OCI-M1 (cell line): ENCODE results near the gene PAF1.
A peak's percentile ranks its signal among the peaks of the same experiment; 100 is the strongest.
"Not testable (repeated sequence)": the region's sequence is repeated elsewhere in the genome, so short reads cannot be mapped to it uniquely, and the experiment has no call there.

Experiments
- DNase-seq: peaks from one replicate; lab custom pipeline; 2025; lab: John Stamatoyannopoulos, UW

PAF1 gene

DNA sequence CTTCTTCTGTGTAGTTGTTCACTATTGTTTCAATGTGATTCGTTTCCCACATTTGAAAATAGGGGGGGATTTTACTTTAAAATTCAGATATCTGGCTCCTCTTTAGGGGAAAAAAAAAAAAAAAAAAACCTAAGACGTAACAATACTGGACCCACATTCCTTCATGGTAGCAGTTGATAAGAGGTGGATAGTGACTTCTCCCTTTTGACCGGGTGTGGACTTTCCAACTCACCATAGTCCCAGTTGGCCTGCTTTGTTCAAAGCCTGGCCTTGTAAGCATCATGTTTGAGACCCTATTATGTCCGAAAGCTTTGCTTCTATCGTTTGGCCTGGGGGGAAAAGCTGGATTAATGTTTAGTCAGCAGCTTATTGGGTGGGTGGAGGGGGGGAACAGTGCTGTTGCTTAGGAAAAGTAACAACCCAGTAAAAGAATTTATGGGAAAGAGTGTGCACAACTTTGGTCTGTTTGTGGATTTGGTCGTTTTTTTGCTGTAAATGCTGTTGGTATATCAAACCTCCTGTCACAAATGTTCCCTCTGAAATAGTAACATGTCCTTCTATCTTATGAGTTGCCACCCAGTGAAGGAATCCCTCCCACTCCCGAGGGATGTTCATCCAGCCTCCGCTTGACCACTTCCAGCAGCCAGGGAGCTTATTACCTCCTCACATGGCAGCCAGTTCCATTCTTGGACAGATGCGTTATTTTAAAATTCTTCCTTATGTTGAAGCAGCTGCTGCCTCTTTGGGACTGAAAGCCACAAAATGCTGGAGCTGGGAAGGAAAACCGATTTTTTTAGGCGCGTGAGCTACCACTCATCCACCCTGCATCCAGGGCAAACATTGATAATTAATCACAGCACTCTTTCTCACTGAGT, 38.3 kb downstream of the PAF1 start:
- no peak for DNase-seq

DNA sequence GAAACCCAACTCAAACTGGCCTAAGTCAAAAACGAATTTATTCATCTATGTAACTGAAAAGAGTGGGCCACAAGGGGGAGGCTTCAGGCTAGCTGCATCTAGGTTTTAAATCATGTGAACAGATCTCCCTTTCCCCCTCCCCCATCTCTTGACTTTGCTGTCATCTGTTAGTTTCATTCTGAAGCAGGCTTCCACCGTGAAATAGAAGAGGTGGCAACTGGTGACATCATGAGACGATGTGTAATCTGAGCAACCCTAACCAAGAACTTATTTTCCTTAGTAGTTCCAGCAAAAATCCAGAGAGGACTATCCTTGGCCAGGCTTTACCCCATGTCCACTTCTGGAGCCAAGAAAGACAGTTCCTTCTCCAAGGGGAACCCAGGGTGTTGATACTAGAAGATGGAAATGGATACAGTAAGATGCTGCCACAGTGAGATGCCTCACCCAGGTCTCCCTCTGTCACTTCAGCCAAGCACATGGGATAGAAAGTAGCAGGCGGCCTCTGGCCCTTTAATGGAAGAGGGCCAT, 39.3 kb downstream of the PAF1 start:
- DNase-seq = peak; percentile 94

- DNase-seq = no peak
These were observed 40.8 kb downstream of the PAF1 start for GRCh38 chr19:39350156-39350555.

- no peak for DNase-seq
These were observed 41.6 kb downstream of the PAF1 start for GRCh38 chr19:39349326-39349725.

GRCh38 chr19:39347332-39348164, 43.4 kb downstream of the PAF1 start:
- DNase-seq = peak; percentile 71

- DNase-seq = no peak
These were observed 45.0 kb downstream of the PAF1 start for GRCh38 chr19:39345956-39346355.

DNA sequence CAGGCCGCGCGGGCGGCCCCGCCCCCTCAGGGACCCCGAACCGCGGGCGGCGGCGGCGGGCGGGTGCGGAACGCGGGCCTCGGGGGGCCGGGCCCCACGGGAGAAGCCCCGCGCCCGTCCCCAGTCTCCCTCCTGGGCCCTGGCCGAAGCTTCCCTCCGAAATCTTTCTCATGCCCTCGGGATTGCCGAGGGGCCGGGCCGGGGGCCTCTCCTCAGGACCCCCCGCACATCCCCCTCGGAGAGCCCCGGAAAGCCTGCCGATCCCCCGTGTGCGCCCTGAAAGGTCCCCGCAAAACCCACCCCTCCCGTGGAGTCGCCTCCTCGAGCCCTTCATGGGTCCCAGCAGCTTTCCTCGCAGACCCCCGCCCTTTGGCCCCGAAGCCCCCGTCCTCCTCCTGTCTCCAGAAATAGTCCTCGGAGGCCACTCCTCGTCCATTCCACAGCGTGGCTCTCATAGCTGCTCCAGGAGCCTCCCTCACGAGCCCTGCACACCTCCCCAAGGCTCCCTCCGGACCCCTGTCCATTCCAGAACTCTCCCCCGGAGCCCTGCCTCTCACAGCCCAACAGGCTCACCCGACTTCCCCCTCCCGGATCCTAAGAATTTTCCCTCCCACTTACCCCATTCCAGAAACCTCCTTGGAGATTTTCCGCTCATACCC, 48.1 kb downstream of the PAF1 start:
- DNase-seq = peak; percentile 16

DNA sequence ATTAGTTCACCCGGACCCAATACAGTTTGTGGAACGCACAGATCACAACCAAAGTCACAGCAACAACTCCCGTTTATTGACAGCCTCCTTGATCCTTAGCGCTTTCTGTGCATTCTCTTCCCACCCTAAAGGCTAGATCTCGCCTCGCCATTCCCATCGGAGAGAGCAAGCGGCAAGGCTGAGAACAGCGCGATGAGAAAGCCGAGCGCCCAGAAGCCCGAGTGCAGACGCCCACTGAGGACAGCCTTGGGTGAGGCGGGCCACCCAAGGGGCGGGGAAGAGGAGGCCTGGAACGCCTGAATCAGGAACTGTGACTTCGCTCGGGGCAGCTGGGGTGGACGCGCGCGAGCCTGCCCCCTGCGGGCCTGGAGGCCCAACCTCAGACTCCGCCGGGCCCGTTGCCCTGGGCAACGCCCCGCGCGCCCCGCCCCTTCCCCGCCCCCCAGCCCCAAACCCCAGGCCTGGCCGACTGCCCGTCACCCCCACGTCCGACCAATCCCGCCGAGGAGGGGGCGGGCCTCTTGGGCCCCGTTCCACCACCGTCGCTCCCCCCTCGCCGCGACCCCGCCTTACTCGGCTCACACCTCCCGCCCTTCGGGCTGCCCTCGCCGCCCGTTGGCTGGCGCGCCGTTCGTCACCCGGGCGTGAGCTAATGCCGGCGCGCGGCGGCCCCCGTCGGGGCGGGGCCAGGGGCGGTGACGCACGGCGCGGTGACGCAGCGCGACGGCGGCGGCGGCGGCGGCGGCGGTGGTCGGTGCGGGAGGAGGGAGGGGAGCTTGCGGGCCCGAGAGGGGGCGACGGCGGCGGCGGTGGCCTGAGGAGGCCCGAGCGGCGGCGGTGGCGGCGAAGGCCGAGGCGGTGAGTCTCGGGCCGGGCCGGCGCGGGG, 48.9 kb downstream of the PAF1 start, which contains the start of gene SAMD4B:
Gene SAMD4B, plus strand, starts transcription at position 703 of the 886 bp plus-strand sequence. CDS start 14,473 bp downstream, outside the sequence.
- peak; percentile 100 for DNase-seq

DNA sequence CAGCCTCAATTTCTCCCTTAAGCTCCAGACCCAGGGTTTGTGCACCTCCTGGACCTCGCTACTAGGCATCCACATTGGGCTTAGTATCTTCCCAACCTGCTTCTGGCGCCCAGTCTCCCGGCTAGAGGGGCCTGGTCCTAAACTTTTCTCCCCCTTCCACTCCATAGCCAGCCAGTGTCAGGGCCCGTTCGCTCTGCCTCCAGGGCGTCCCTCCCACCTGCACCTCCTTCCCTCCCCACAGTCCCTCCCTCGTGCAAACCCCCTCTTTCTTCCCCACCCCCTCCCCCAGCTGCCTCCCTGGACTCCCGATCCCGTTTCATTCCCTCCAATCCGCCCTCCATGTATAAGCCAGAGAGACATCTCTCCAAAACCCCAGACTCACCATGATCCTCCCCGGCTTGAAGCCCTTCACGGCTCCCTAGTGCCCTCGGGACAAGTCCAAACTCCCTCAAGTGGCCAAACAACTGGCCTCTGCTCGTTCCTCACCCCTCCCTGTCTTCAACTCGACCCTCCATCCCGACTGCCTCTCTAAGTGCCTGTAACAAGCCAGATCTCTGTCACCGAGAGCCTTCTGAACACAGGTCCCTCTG, 49.7 kb downstream of the PAF1 start:
- DNase-seq = peak; percentile 84

DNA sequence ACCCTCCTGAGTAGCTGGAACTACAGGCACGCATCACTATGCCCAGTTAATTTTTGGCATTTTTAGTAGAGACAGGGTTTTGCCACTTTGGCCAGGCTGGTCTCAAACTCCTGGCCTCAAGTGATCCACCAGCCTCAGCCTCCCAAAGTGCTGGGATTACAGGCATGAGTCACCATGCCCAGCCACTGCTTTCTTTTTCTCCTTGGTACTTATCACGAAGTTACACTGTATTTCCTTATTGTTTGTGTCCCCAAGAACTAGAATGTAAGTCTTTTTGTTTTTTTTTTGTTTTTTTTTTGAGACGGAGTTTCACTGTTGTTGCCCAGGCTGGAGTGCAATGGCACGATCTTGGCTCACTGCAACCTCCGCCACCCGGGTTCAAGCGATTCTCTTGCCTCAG, 50.8 kb downstream of the PAF1 start:
- DNase-seq = not testable (repeated sequence)

- DNase-seq = peak; percentile 33
These were observed 51.2 kb downstream of the PAF1 start for GRCh38 chr19:39339674-39340073.

DNA sequence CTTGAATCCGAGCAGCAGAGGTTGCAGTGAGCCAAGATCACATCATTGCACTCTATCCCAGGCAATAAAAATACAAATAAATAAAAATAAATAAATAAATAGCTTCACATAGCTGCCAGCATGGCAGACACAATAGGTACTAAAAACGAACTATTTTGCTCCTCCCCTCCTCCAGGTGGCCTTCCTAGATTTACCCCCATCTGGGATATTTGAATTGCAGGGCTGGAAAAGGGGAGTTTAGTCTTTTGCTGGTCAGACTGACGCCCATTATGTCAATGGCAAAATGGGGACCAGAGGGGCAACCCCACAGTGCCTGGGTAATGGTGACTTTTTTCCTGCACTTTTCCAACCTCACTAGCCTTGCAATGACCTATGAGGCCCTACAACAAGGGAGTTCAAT, 54.4 kb downstream of the PAF1 start:
- no peak for DNase-seq
